D341Med (cell line): ENCODE measurements around the gene RFPL3.
A peak's percentile ranks its signal among the peaks of the same experiment; 100 is the strongest.
"Not testable (repeated sequence)": the region's sequence is repeated elsewhere in the genome, so short reads cannot be mapped to it uniquely, and the experiment has no call there.

Experiments used
- DNase-seq: peaks from one replicate; pipeline ENCODE4 v3.0.0; 2012; ENCODE audit warnings: low spot score

The RFPL3 gene

GRCh38 chr22:32357567-32357966, at the start of gene RFPL3:
TSS of gene RFPL3 (plus strand) at chr22:32357867. CDS start at chr22:32358072, 205 bp downstream.
- not testable (repeated sequence) for DNase-seq

GRCh38 chr22:32308191-32308590, 49.5 kb upstream of the RFPL3 start:
- DNase-seq = no peak

GRCh38 chr22:32308934-32309333, 48.7 kb upstream of the RFPL3 start:
- DNase-seq = no peak

- DNase-seq = no peak
Measured at GRCh38 chr22:32309585-32310251, 47.9 kb upstream of the RFPL3 start.

GRCh38 chr22:32310777-32311176, 46.9 kb upstream of the RFPL3 start:
- no peak for DNase-seq

GRCh38 chr22:32311551-32312071, 46.1 kb upstream of the RFPL3 start:
- no peak for DNase-seq

GRCh38 chr22:32312748-32313147, 44.9 kb upstream of the RFPL3 start:
- no peak for DNase-seq

GRCh38 chr22:32313532-32313931, 44.1 kb upstream of the RFPL3 start:
- no peak for DNase-seq

- DNase-seq = no peak
Measured at GRCh38 chr22:32317524-32317923, 40.1 kb upstream of the RFPL3 start.

- DNase-seq = peak; percentile 7
Measured at GRCh38 chr22:32318361-32318760, 39.3 kb upstream of the RFPL3 start.

GRCh38 chr22:32319861-32320406, 37.7 kb upstream of the RFPL3 start:
- DNase-seq = peak; percentile 3

GRCh38 chr22:32322986-32323385, 34.7 kb upstream of the RFPL3 start:
- no peak for DNase-seq

GRCh38 chr22:32323513-32324164, 34.0 kb upstream of the RFPL3 start:
- no peak for DNase-seq

- DNase-seq = no peak
Measured at GRCh38 chr22:32324505-32325415, 32.9 kb upstream of the RFPL3 start.

- peak; percentile 74 for DNase-seq
Measured at GRCh38 chr22:32325416-32325801, 32.3 kb upstream of the RFPL3 start.

GRCh38 chr22:32325811-32326237, 31.8 kb upstream of the RFPL3 start:
- no peak for DNase-seq

GRCh38 chr22:32326647-32327046, 31.0 kb upstream of the RFPL3 start:
- DNase-seq = no peak

- no peak for DNase-seq
Measured at GRCh38 chr22:32327066-32327465, 30.6 kb upstream of the RFPL3 start.

- DNase-seq = no peak
Measured at GRCh38 chr22:32327596-32328171, 30.0 kb upstream of the RFPL3 start.

- no peak for DNase-seq
Measured at GRCh38 chr22:32328306-32329201, 29.1 kb upstream of the RFPL3 start.

GRCh38 chr22:32329202-32329645, 28.4 kb upstream of the RFPL3 start:
- DNase-seq = no peak
